Measurements from ENCODE around the gene CREB5. TPM values are rescaled to one million over a fixed set of nuclear protein-coding genes. Genes with fewer than 3 reads are reported as not detected.

CREB5 gene
- total and polyA plus RNA-seq, 2 of the 8 experiments (the other 6 are each of a cell fraction or from before 2014, with no cell fraction given), result 2.4 to 2.7 TPM

- TF ChIP-seq CHD7 (IDR thresholded peaks at IDR 0.05; ENCODE audit: insufficient replicate concordance, low read length), result no peak
- no peak for TF ChIP-seq JUND (IDR thresholded peaks at IDR 0.05; ENCODE audit: low read length)
- TF ChIP-seq CHD2 (IDR thresholded peaks at IDR 0.05; ENCODE audit: low read length), result no peak
- TF ChIP-seq SUZ12 (IDR thresholded peaks at IDR 0.05; ENCODE audit: low read length), result no peak
- TF ChIP-seq CTBP2 (IDR thresholded peaks at IDR 0.05; ENCODE audit: borderline replicate concordance, insufficient read depth, insufficient read length, low read length), result no peak
- no peak for TF ChIP-seq TAF1 (IDR thresholded peaks at IDR 0.05; ENCODE audit: low read depth, low read length)
- no peak for TF ChIP-seq FOSL1 (IDR thresholded peaks at IDR 0.05; ENCODE audit: insufficient read depth, low read depth, low read length)
Measured at GRCh38 chr7:28630350-28630749, 218.0 kb downstream of the CREB5 start (continued).
